Measurements from ENCODE around the gene TNIK. TPM values are rescaled to one million over a fixed set of nuclear protein-coding genes. Genes with fewer than 3 reads are reported as not detected.

The TNIK gene
- total and polyA plus RNA-seq, 2 experiments from 2014 or later = 14.6 to 34.3 TPM

GRCh38 chr3:171186817-171187500 is 273.2 kb downstream of the TNIK start:
- Mint-ChIP-seq H3K36me3 (ENCODE audit: low read depth) (peaks cover 6% of the 10 kb centered on the region; the same call in 1 of the 3 replicates), H3K27ac (no peak overlapping the region; the same call in 1 of the 2 replicates), H3K9me3 (no peaks in the 10 kb centered on the region), H3K4me1 (peaks cover 19% of the 10 kb centered on the region), H3K27me3 (ENCODE audit: insufficient read depth, low read depth, poor library complexity) (no peaks in the 10 kb centered on the region), H3K4me3 (no peak overlapping the region)
- DNase-seq (ENCODE audit: low spot score) (peak; percentile 21), ATAC-seq (peak; percentile 83)
- H3K27me3 ChIP-seq (ENCODE audit: insufficient read depth) = no peaks in the 10 kb centered on the region
- no peaks in the 10 kb centered on the region for H3K79me2 ChIP-seq (replicated peaks; ENCODE audit: insufficient read depth)
- H3K4me2 ChIP-seq = peak overlapping the region; percentile 56
- no peaks in the 10 kb centered on the region for H3K9me2 ChIP-seq (ENCODE audit: insufficient read depth)
- H3F3A ChIP-seq (replicated peaks; ENCODE audit: low read depth) = no peaks in the 10 kb centered on the region
- no peak overlapping the region for H2AFZ ChIP-seq
- no peak overlapping the region for H3K27ac ChIP-seq (ENCODE audit: low read depth)
- H3K36me3 ChIP-seq (ENCODE audit: insufficient read depth) = no peaks in the 10 kb centered on the region
- H3K4me1 ChIP-seq (ENCODE audit: insufficient read depth) = peaks cover 16% of the 10 kb centered on the region
- no peak overlapping the region for H3K4me3 ChIP-seq
- H4K20me1 ChIP-seq (replicated peaks; ENCODE audit: insufficient read depth) = no peaks in the 10 kb centered on the region
- TF ChIP-seq CTCF (conservative IDR thresholded peaks at IDR 0.05; ENCODE audit: low read depth in 2 of 2) (no peak), ZNF114 (CRISPR knock-in tag; IDR thresholded peaks at IDR 0.05) (no peak), EZH2 (IDR thresholded peaks at IDR 0.05; ENCODE audit: low read depth, unreplicated experiment) (no peak), ETS1 (IDR thresholded peaks at IDR 0.05) (no peak), POLR2AphosphoS5 (IDR thresholded peaks at IDR 0.05; ENCODE audit: low read depth) (no peak)

GRCh38 chr3:171186383-171186782 is 273.8 kb downstream of the TNIK start:
- H3K36me3 Mint-ChIP-seq (ENCODE audit: low read depth) = peaks cover 6% of the 10 kb centered on the region; the same call in 1 of the 3 replicates
- Histone ChIP-seq H3K79me2 (replicated peaks; ENCODE audit: insufficient read depth) (no peaks in the 10 kb centered on the region; the same call in 1 of the 2 replicates), H3K27ac (ENCODE audit: low read depth) (no peak overlapping the region), H4K20me1 (replicated peaks; ENCODE audit: insufficient read depth) (no peaks in the 10 kb centered on the region), H2AFZ (no peak overlapping the region), H3K9me2 (ENCODE audit: insufficient read depth) (no peaks in the 10 kb centered on the region), H3K27me3 (ENCODE audit: insufficient read depth) (no peaks in the 10 kb centered on the region), H3K36me3 (ENCODE audit: insufficient read depth) (no peaks in the 10 kb centered on the region), H3K4me2 (peak overlapping the region; percentile 56), H3F3A (replicated peaks; ENCODE audit: low read depth) (no peaks in the 10 kb centered on the region), H3K4me1 (ENCODE audit: insufficient read depth) (peaks cover 16% of the 10 kb centered on the region), H3K4me3 (no peak overlapping the region)
- peaks cover 19% of the 10 kb centered on the region for H3K4me1 Mint-ChIP-seq
- no peak overlapping the region for H3K4me3 Mint-ChIP-seq
- DNase-seq (ENCODE audit: low spot score) (no peak), ATAC-seq (no peak)
- H3K27me3 Mint-ChIP-seq (ENCODE audit: insufficient read depth, low read depth, poor library complexity) = no peaks in the 10 kb centered on the region
- TF ChIP-seq REST (IDR thresholded peaks at IDR 0.05; ENCODE audit: unreplicated experiment) (no peak), ZNF114 (CRISPR knock-in tag; IDR thresholded peaks at IDR 0.05) (no peak), EZH2 (IDR thresholded peaks at IDR 0.05; ENCODE audit: low read depth, unreplicated experiment) (no peak), STAT1 (IDR thresholded peaks at IDR 0.05; ENCODE audit: unreplicated experiment) (no peak)
- no peak overlapping the region for H3K27ac Mint-ChIP-seq
- H3K9me3 Mint-ChIP-seq = no peaks in the 10 kb centered on the region
